GM18508 (cell line): ENCODE measurements around the gene NBPF3.
"Not testable (repeated sequence)": the region's sequence is repeated elsewhere in the genome, so short reads cannot be mapped to it uniquely, and the experiment has no call there.

ENCODE experiments used
- ATAC-seq: cut with Tn5 transposase; IDR thresholded peaks from one replicate; pipeline ENCODE4 v1.9.1; 2021; ENCODE audit warnings: moderate number of reproducible peaks; ENCODE audit not compliant: insufficient read depth, unreplicated experiment

Gene NBPF3

GRCh38 chr1:21517161-21517589 lies 77.2 kb downstream of the NBPF3 start:
- no peak for ATAC-seq

GRCh38 chr1:21517660-21518480 lies 77.9 kb downstream of the NBPF3 start:
- ATAC-seq, result no peak

- no peak for ATAC-seq
Observed at GRCh38 chr1:21518774-21519455, 79.0 kb downstream of the NBPF3 start.

GRCh38 chr1:21519486-21520070 lies 79.6 kb downstream of the NBPF3 start:
- not testable (repeated sequence) for ATAC-seq

- no peak for ATAC-seq
Observed at GRCh38 chr1:21520899-21521716, 81.2 kb downstream of the NBPF3 start.

GRCh38 chr1:21521717-21522060 lies 81.8 kb downstream of the NBPF3 start:
- ATAC-seq, result no peak

- no peak for ATAC-seq
Observed at GRCh38 chr1:21522525-21523038, 82.6 kb downstream of the NBPF3 start.

- no peak for ATAC-seq
Observed at GRCh38 chr1:21523297-21523813, 83.4 kb downstream of the NBPF3 start.

- ATAC-seq, result no peak
Observed at GRCh38 chr1:21524220-21524619, 84.3 kb downstream of the NBPF3 start.

GRCh38 chr1:21524686-21525339 lies 84.9 kb downstream of the NBPF3 start:
- no peak for ATAC-seq

GRCh38 chr1:21525340-21525717 lies 85.4 kb downstream of the NBPF3 start:
- ATAC-seq, result no peak

GRCh38 chr1:21526441-21526840 lies 86.5 kb downstream of the NBPF3 start:
- ATAC-seq, result no peak

GRCh38 chr1:21530368-21531016 lies 90.6 kb downstream of the NBPF3 start:
- ATAC-seq, result no peak

- no peak for ATAC-seq
Observed at GRCh38 chr1:21531241-21531640, 91.3 kb downstream of the NBPF3 start.

GRCh38 chr1:21532496-21532895 lies 92.6 kb downstream of the NBPF3 start:
- no peak for ATAC-seq

- no peak for ATAC-seq
Observed at GRCh38 chr1:21532992-21533534, 93.1 kb downstream of the NBPF3 start.

- no peak for ATAC-seq
Observed at GRCh38 chr1:21534146-21534545, 94.2 kb downstream of the NBPF3 start.
